Activated naive CD4-positive, alpha-beta T cell treated with anti-CD3 and anti-CD28 coated beads, Interleukin-2, amount 50 U/mL, for 24 hours (primary cell): ENCODE results near the gene VSX2.

Experiments used
- H3K27ac Mint-ChIP-seq: one replicate; pipeline ENCODE4 v1.8.0; 2021; ENCODE audit warnings: mild to moderate bottlenecking, mixed read lengths
- H3K27me3 Mint-ChIP-seq: one replicate; pipeline ENCODE4 v1.8.0; 2021; ENCODE audit warnings: mixed read lengths
- H3K36me3 Mint-ChIP-seq: one replicate; pipeline ENCODE4 v1.8.0; 2021; ENCODE audit warnings: mixed read lengths
- H3K4me1 Mint-ChIP-seq: one replicate; pipeline ENCODE4 v1.8.0; 2021; ENCODE audit warnings: mixed read lengths
- H3K4me3 Mint-ChIP-seq: one replicate; pipeline ENCODE4 v1.8.0; 2021; ENCODE audit warnings: mild to moderate bottlenecking, mixed read lengths
- H3K9me3 Mint-ChIP-seq: one replicate; pipeline ENCODE4 v1.8.0; 2021; ENCODE audit warnings: mixed read lengths

VSX2 gene

DNA sequence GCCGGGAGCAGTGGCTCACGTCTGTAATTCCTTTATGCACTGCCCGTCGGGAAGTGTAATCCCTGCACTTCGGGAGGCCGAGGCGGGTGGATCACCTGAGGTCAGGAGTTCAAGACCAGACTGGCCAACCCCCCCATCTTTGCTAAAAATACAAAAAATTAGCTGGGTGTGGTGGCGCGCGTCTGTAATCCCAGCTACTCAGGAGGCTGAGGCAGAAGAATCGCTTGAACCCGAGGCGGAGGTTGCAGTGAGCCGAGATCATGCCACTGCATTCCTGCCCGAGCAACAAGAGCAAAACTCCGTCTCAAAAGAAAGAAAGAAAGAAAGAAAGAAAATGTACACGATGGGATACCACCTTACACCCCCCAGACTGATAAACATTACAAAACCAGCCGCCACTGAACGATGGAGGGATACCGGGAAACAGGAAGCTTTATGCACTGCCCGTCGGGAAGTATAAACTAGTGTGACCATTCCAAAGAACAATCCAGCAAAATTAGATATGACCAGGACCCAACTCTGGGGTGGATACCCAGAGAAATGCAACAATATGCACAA, 62.4 kb downstream of the VSX2 start:
- Mint-ChIP-seq H3K4me3 (peak overlapping the region; percentile 98), H3K9me3 (no peaks in the 10 kb centered on the region), H3K27me3 (no peaks in the 10 kb centered on the region), H3K36me3 (peaks cover 4% of the 10 kb centered on the region), H3K27ac (peak overlapping the region; percentile 98), H3K4me1 (peaks cover 31% of the 10 kb centered on the region)

DNA sequence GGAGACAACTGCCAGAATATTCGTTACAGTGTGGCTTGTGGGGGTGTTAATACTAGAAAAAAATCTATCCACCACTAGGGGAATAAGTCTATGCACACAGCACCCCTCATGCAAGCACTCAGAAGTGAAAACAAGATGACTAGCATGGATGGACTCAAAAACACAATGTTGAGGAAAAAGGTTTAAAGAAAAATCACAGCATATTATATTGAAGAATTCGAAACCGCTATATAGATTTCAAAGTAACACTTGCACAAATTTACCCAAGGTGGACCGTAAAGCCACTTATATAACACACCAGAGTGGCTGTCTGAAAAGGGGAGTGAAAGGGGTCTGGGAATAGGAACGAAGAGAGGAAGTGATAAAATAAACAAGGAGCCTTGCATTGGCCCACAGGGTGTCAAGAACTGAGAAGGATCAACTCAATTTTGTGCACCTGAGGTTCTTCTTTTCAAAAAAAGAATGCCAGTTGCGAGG, 62.9 kb downstream of the VSX2 start:
- Mint-ChIP-seq H3K4me3 (peak overlapping the region; percentile 98), H3K27me3 (no peaks in the 10 kb centered on the region), H3K27ac (peak overlapping the region; percentile 98), H3K36me3 (peaks cover 4% of the 10 kb centered on the region), H3K9me3 (no peaks in the 10 kb centered on the region), H3K4me1 (peaks cover 31% of the 10 kb centered on the region)

DNA sequence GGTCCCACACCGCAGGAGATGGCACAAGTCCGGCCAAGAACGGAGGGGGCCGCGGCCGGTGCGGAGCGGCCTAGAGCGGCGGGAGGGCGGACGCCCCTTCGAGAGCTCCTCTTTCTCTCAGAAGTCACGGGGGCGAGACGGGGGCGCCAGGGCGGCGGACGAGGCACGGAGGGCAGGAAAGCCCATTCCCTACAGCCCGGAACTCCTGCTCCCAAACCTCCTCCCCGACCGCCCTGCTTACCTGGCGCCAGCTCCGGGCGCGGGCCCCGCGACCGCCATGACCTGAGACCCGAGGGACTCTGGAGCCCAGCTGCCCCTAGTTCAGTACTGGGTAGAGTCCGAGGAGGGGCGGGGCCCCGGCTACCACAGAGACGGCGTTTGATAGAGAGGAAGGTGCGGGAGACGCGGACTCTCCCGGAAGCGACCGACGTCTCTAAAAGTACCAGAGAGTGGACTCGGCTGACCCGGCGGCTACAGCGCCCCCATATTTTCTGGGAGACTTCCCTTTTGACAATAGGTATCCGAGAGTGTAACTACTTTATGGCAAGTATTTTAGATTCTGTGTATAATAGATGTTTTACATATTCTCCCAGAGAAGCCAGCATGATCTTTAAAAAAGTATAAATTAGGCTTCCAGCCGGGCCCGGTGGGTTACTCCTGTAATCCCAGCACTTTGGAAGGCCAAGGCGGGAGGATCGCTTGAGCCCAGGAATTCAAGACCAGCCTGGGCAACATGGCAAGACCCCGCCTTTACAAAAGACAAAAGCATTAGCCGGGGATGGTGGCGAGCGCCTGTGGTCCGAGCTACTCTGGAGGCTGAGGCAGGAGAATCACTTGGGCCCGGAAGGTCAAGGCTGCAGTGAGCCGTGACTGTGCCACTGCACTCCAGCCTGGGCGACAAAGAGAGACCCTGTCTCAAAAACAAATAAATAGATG, 63.7 kb downstream of the VSX2 start, which contains the start of gene ABCD4:
TSS of gene ABCD4 (minus strand) at position 301 of the 936 bp plus-strand sequence. CDS start at position 279, 22 bp downstream.
- H3K36me3 Mint-ChIP-seq = peaks cover 4% of the 10 kb centered on the region
- no peaks in the 10 kb centered on the region for H3K27me3 Mint-ChIP-seq
- peak within 1 kb of the TSS; percentile 98 for H3K4me3 Mint-ChIP-seq
- peaks cover 28% of the 10 kb centered on the region for H3K4me1 Mint-ChIP-seq
- H3K27ac Mint-ChIP-seq = peak within 1 kb of the TSS; percentile 98
- H3K9me3 Mint-ChIP-seq = no peaks in the 10 kb centered on the region

DNA sequence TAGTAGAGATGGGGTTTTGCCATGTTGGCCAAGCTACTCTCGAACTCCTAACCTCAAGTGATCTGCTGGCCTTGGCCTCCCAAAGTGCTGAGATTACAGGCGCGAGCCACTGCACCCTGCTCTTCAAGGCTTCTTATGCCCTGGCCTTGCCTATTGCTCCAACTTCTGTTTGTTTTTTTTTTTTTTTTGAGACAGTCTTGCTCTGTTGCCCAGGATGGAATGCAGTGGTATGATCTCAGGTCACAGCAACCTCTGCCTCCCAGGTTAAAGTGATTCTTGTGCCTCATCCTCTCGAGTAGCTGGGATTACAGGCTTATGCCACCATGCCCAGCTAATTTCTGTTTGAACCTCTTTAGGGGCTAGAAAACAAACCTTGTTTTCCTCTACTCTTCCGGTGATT, 69.4 kb downstream of the VSX2 start:
- no peaks in the 10 kb centered on the region for H3K9me3 Mint-ChIP-seq
- no peaks in the 10 kb centered on the region for H3K4me1 Mint-ChIP-seq
- no peak overlapping the region for H3K4me3 Mint-ChIP-seq
- no peaks in the 10 kb centered on the region for H3K27me3 Mint-ChIP-seq
- no peaks in the 10 kb centered on the region for H3K36me3 Mint-ChIP-seq
- H3K27ac Mint-ChIP-seq = peak overlapping the region; percentile 5

DNA sequence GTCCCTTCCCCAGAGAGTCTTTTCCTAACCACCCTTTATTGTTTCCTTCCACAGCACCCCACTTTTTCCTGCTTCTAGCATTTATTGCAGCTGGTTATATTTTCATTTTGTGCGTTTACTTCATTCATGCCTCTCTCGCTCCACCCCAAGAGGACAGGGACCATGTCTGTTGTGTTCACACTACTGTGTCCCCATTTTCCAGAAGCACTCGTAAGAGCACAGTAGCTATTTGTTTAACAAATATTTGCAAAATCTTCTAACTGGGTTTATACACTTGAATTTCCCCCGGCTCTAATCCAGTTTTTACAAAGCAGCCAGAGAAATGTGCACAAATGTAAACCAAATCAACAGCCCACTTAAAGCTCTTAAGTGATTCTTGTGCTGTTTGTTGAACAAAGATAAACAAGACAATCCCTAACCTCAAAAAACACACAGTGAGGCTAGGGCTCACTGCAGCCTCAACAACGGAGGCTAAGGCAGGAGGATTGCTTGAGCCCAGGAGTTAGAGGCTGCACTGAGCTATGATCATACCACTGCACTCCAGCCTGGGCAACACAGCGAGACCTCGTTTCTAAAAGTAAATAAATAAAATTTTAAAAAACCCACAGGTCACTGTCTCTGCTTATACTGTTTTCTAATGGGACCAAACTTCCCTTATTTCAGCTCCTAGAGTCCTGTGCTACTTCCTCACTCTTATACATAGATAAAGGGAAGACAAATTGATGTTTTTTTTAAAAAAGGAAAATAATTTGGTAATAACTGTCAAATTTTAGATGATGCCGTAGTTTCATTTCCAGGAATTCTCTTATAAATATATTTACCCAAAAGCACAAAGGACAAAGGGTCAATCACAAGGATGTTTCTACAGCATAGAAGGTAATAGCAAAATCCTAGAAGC, 70.1 kb downstream of the VSX2 start:
- no peaks in the 10 kb centered on the region for H3K9me3 Mint-ChIP-seq
- H3K27ac Mint-ChIP-seq = peak overlapping the region; percentile 5
- H3K4me1 Mint-ChIP-seq = no peaks in the 10 kb centered on the region
- no peak overlapping the region for H3K4me3 Mint-ChIP-seq
- no peaks in the 10 kb centered on the region for H3K36me3 Mint-ChIP-seq
- H3K27me3 Mint-ChIP-seq = no peaks in the 10 kb centered on the region

DNA sequence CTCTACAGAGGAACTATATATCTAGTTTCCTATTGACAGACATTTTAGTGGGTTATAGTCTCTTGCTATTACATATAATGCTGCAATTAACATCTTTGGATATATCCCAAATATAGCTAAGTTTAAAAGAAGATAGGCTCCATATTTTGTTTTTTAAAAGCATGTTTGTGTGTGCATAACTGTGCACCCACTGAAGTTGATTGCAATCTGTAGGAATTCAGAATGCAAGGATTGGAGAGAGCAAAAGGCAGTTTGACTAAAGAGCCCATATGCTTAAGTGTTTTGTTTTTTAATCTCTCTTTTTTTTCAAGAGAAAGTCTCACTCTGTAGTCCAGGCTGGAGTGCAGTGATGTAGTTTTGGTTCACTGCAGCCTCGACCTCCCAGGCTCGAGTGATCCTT, 72.9 kb downstream of the VSX2 start:
- H3K4me1 Mint-ChIP-seq = no peaks in the 10 kb centered on the region
- no peaks in the 10 kb centered on the region for H3K27me3 Mint-ChIP-seq
- H3K4me3 Mint-ChIP-seq = no peak overlapping the region
- no peaks in the 10 kb centered on the region for H3K36me3 Mint-ChIP-seq
- H3K27ac Mint-ChIP-seq = no peak overlapping the region
- H3K9me3 Mint-ChIP-seq = no peaks in the 10 kb centered on the region
